GM12865 (cell line): ENCODE measurements around the gene SMARCB1.

ENCODE experiments used
- DNase-seq: peaks from one replicate; pipeline ENCODE4 v3.0.0; 2010; ENCODE audit warnings: low read depth
- H3K4me3 ChIP-seq: 2 replicates; pipeline ENCODE4 v1.5.1; 2011; ENCODE audit warnings: mild to moderate bottlenecking, low read depth, low read length, control low read depth
- CTCF ChIP-seq: IDR thresholded peaks from 2 replicates; pipeline ENCODE4 v1.5.1; 2011; ENCODE audit warnings: low read length, control low read depth, low read depth, inconsistent platforms; ENCODE audit not compliant: insufficient read depth; ENCODE audit errors: missing control alignments

SMARCB1 gene

GRCh38 chr22:23837496-23837859 is 50.7 kb downstream of the SMARCB1 start:
- peak overlapping the region; percentile 48; the same call in 1 of the 2 replicates for H3K4me3 ChIP-seq
- no peak for TF ChIP-seq CTCF
- no peak for DNase-seq

- H3K4me3 ChIP-seq = peak overlapping the region; percentile 48
- DNase-seq = no peak
Observed at GRCh38 chr22:23837911-23838680, 51.3 kb downstream of the SMARCB1 start.

GRCh38 chr22:23838681-23839468 is 52.1 kb downstream of the SMARCB1 start, which contains the start of gene DERL3:
Gene DERL3, minus strand, starts transcription at chr22:23839006. Its CDS starts 19 bp downstream, at chr22:23838987.
- DNase-seq = peak; percentile 100
- TF ChIP-seq CTCF = no peak
- peak within 1 kb of the TSS; percentile 53 for H3K4me3 ChIP-seq

More at GRCh38 chr22:23837911-23838680, 51.3 kb downstream of the SMARCB1 start:
- no peak for TF ChIP-seq CTCF

- no peak overlapping the region for H3K4me3 ChIP-seq
- no peak for DNase-seq
- TF ChIP-seq CTCF = no peak
Observed at GRCh38 chr22:23840026-23840425, 53.3 kb downstream of the SMARCB1 start.

- TF ChIP-seq CTCF = no peak
- H3K4me3 ChIP-seq = no peak overlapping the region
Observed at GRCh38 chr22:23841292-23841691, 54.5 kb downstream of the SMARCB1 start.

GRCh38 chr22:23841736-23842445 is 55.1 kb downstream of the SMARCB1 start:
- H3K4me3 ChIP-seq = no peak overlapping the region
- DNase-seq = no peak
- TF ChIP-seq CTCF = no peak

More at GRCh38 chr22:23841292-23841691, 54.5 kb downstream of the SMARCB1 start:
- DNase-seq = no peak
